GM18519 (cell line): ENCODE measurements around the gene BTN1A1.

ENCODE experiments used
- ATAC-seq: cut with Tn5 transposase; IDR thresholded peaks from one replicate; pipeline ENCODE4 v1.9.1; 2021; ENCODE audit warnings: mild to moderate bottlenecking, moderate library complexity; ENCODE audit not compliant: unreplicated experiment, low FRiP score

BTN1A1 gene

DNA sequence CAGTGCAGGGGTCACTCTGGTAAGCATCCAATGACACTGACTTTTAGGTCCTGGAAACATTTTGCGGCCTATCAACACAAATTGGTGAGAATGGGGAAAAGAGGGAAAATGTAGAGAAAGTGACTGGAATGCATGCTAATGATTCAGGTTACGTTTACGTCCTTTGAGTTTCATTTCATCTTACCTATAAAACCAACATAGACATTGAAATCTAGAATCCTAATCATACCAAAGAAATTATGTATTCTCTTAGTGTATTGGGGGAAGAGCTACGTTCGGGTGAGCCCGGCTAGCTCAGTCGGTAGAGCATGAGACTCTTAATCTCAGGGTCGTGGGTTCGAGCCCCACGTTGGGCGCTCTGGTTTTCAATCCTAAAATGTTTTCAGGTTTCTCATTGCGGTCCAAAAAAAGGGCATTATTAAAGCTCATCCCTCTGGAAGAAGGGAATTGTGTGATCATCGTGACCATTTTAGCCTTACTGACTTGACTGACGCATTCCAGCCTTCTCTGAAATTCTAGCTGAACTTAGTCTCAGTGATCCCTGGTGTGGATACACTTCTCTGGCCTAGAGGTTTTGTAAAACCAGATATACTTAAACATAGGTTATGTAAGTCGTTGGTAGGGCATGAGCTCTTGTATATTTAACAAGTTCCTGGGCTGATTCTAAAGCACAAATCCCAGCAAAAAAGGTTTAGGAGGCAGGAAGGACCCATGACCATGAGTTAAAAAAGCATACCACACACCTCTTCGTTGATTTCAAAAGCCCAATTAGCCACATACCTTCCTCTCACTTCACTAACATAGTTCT lies 56.4 kb downstream of the BTN1A1 start:
- ATAC-seq: no peak
